ENCODE results near the gene PXK.
A peak's percentile ranks its signal among the peaks of the same experiment; 100 is the strongest.

The PXK gene

GRCh38 chr3:58421004-58421403 lies 88.3 kb downstream of the PXK start:
- no peak overlapping the region for H3K4me3 Mint-ChIP-seq
- no peak overlapping the region for H3K27ac Mint-ChIP-seq
- H3K27me3 Mint-ChIP-seq (ENCODE audit: low read depth) = no peaks in the 10 kb centered on the region
- H3K9me3 Mint-ChIP-seq = no peaks in the 10 kb centered on the region
- peaks cover 6% of the 10 kb centered on the region for H3K4me1 Mint-ChIP-seq
- no peak for TF ChIP-seq CTCF (IDR thresholded peaks at IDR 0.05; ENCODE audit: unreplicated experiment in 3 of 3)
- H3K36me3 Mint-ChIP-seq (ENCODE audit: low read depth) = peaks cover 26% of the 10 kb centered on the region

DNA sequence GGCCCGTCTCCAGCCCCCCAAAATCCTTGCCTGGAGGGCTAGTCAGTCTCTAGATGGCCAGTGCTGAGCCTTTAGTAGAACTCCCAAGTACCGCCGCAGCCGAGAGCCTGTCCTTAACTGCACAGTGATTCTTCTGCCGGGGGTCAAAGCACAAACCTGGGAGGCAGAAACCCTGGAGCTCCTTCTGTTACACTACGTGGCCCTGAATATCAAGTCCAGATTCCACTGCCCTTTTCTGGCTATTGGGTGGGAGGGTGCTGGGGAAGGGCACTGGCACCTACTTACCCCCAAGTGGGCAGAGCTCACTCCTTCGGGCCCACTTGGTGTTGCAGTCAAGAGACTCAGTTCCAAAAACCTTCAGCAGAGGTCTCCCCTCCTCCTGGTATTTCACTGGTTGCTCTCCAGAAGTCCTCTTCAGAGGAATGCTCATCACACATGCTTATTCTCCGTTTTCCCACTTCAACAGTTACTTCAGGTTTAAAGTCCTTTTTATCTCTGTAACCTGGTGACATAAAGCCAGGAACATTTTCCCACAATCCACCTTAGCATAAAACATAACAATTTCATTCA lies 90.1 kb downstream of the PXK start:
- Mint-ChIP-seq H3K36me3 (ENCODE audit: low read depth) (peaks cover 38% of the 10 kb centered on the region), H3K4me1 (peaks cover 6% of the 10 kb centered on the region), H3K27me3 (ENCODE audit: low read depth) (no peaks in the 10 kb centered on the region), H3K27ac (peak overlapping the region in 1 of 3 experiments; percentile 1), H3K4me3 (no peak overlapping the region), H3K9me3 (no peaks in the 10 kb centered on the region)
- TF ChIP-seq CTCF (IDR thresholded peaks at IDR 0.05; ENCODE audit: unreplicated experiment in 3 of 3) = peak in 1 of 3 experiments; percentile 16

DNA sequence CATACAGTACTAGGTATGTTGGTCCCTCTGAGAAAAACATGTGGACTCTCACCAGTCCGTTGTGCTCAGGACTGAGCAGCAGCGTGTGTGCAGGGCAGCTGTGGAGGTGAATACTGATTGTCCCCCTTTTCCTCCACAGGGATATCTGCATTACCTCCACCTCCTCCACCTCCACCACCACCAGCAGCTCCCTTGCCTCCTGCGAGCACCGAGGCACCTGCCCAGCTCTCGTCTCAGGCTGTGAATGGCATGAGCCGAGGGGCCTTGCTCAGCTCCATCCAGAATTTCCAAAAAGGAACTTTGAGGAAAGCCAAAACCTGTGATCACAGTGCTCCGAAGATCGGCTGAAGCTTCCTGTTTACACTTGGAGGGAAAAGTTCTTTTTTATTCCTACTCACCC lies 91.9 kb downstream of the PXK start:
- Mint-ChIP-seq H3K4me1 (peaks cover 6% of the 10 kb centered on the region), H3K36me3 (ENCODE audit: low read depth) (peaks cover 52% of the 10 kb centered on the region), H3K4me3 (no peak overlapping the region), H3K27me3 (ENCODE audit: low read depth) (no peaks in the 10 kb centered on the region), H3K27ac (no peak overlapping the region), H3K9me3 (no peaks in the 10 kb centered on the region)
- no peak for TF ChIP-seq CTCF (IDR thresholded peaks at IDR 0.05; ENCODE audit: unreplicated experiment in 3 of 3)

DNA sequence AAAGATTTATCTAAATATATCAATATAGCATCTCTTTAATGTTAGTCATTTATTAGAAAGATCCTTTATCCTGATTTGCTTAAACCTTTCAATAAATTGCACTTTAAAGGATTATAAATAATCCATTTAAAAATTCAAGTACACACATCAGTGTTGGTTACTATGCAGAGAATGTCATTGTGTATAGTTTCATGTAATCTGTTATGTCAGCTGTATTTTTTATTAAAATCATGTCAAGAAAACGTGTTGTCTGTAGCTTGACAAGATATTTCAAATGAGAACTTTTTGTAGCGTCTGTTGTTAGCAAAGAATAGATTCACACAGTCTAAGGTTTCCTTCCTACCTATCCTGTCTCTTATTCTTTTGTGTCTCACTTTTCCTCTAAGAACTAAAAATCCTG lies 93.1 kb downstream of the PXK start:
- no peak overlapping the region for H3K27ac Mint-ChIP-seq
- H3K4me1 Mint-ChIP-seq = no peaks in the 10 kb centered on the region
- no peak for TF ChIP-seq CTCF (IDR thresholded peaks at IDR 0.05; ENCODE audit: unreplicated experiment in 3 of 3)
- H3K36me3 Mint-ChIP-seq (ENCODE audit: low read depth) = peaks cover 62% of the 10 kb centered on the region
- no peaks in the 10 kb centered on the region for H3K27me3 Mint-ChIP-seq (ENCODE audit: low read depth)
- H3K9me3 Mint-ChIP-seq = no peaks in the 10 kb centered on the region
- H3K4me3 Mint-ChIP-seq = no peak overlapping the region

DNA sequence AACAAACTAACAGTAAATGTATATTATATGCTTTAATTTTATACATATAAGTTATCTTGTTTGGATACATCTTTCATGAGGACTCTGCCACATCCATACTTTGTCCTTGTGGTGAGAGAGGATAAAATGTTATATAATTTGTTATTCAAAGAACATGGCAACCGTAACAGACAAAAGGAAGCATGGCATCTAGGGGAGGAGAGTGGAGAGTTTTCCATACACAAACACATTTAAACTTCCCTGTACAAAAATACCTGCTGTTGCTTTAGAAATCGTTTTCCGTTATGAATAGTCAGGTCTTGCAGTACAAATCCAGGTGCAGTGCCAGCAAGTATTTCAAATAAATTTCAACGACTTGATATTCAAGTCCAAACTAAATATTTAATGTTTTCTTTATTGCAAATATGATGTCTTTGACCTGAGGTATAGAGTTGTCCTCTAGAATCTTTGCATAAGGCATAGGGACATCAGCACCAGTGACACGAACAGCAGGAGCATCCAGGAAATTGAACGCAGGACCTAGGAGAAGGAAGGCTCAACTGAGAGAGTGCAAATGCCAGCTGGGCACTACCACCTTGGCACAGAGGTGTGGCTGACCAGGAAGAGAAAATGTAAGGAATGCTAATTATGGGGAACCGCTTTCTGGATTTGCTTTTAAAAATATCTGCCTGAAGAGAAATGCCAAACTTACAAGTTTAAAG lies 95.1 kb downstream of the PXK start:
- no peak for TF ChIP-seq CTCF (IDR thresholded peaks at IDR 0.05; ENCODE audit: unreplicated experiment in 3 of 3)
- Mint-ChIP-seq H3K4me1 (peaks cover 7% of the 10 kb centered on the region), H3K27ac (no peak overlapping the region), H3K27me3 (ENCODE audit: low read depth) (no peaks in the 10 kb centered on the region), H3K36me3 (ENCODE audit: low read depth) (peaks cover 66% of the 10 kb centered on the region), H3K4me3 (no peak overlapping the region), H3K9me3 (no peaks in the 10 kb centered on the region)

DNA sequence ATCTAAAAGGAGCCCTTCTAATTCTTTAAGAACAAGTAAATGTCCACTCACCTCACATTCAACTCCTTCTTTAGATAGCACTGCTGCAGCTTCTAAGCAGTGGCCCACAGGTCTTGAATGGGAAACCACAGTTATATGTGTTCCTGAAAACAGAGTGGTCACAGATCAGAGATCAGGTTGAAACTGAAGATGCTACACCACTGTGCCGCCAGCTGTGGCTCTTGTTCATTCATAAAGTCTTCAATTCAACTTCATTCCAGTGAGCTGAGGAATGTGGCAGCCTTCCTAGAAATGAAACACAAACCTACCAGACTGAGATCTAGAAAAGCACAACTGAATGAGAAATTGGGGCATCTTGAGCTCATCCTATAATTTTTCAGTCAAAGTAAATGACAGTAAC lies 97.0 kb downstream of the PXK start:
- Mint-ChIP-seq H3K27ac (no peak overlapping the region), H3K4me3 (no peak overlapping the region), H3K36me3 (ENCODE audit: low read depth) (peaks cover 59% of the 10 kb centered on the region), H3K9me3 (no peaks in the 10 kb centered on the region), H3K4me1 (peaks cover 23% of the 10 kb centered on the region), H3K27me3 (ENCODE audit: low read depth) (no peaks in the 10 kb centered on the region)
- no peak for TF ChIP-seq CTCF (IDR thresholded peaks at IDR 0.05; ENCODE audit: unreplicated experiment in 3 of 3)
